Retinal pigment epithelial cell (primary cell): ENCODE data around the gene DMBT1.

Experiments used
- DNase-seq: peaks from one replicate; pipeline ENCODE4 v3.0.0-alpha.2; 2010; ENCODE audit warnings: low read depth
- H3K4me3 ChIP-seq: 2 replicates; pipeline ENCODE4 v1.5.1; 2011; ENCODE audit warnings: mild to moderate bottlenecking, low read length, control low read depth, moderate library complexity
- CTCF ChIP-seq: conservative IDR thresholded peaks from 2 replicates; pipeline ENCODE4 v1.5.1; 2011; ENCODE audit warnings: low read depth, low read length, control low read depth, inconsistent platforms

Gene DMBT1

DNA sequence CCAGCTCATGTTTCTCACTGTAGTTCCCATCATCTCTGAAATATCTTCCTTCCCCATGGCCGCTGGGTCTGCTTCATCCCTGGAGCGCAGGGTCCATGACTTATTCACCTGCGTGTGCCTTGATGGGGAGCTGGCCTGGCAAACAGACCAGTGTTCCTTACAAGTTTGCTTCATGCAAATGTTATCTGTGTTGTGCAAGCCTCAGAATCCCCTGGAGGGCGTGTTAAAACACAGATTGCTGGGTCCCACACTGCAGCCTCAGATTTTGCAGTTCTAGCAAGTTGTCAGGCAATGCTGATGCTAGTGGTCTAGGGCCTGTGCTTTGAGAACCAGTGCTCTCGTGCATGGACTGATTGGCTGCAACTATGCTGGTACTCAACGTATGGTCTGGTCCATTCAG lies 7.2 kb upstream of the DMBT1 start:
- H3K4me3 ChIP-seq, result no peak overlapping the region
- TF ChIP-seq CTCF, result no peak
- no peak for DNase-seq

GRCh38 chr10:122554131-122555036 lies 6.2 kb upstream of the DMBT1 start:
- no peak overlapping the region for H3K4me3 ChIP-seq
- no peak for TF ChIP-seq CTCF
- no peak for DNase-seq

- TF ChIP-seq CTCF, result no peak
- DNase-seq, result no peak
- no peak overlapping the region for H3K4me3 ChIP-seq
These were observed 5.1 kb upstream of the DMBT1 start for GRCh38 chr10:122555442-122555841.

GRCh38 chr10:122557516-122557915 lies 3.0 kb upstream of the DMBT1 start:
- no peak for DNase-seq
- TF ChIP-seq CTCF, result no peak
- H3K4me3 ChIP-seq, result no peak overlapping the region

GRCh38 chr10:122558452-122558851 lies 2.1 kb upstream of the DMBT1 start:
- TF ChIP-seq CTCF, result no peak
- no peak for DNase-seq
- H3K4me3 ChIP-seq, result no peak overlapping the region

- TF ChIP-seq CTCF, result no peak
- H3K4me3 ChIP-seq, result no peak overlapping the region
- no peak for DNase-seq
These were observed 1.3 kb upstream of the DMBT1 start for GRCh38 chr10:122559228-122559627.

DNA sequence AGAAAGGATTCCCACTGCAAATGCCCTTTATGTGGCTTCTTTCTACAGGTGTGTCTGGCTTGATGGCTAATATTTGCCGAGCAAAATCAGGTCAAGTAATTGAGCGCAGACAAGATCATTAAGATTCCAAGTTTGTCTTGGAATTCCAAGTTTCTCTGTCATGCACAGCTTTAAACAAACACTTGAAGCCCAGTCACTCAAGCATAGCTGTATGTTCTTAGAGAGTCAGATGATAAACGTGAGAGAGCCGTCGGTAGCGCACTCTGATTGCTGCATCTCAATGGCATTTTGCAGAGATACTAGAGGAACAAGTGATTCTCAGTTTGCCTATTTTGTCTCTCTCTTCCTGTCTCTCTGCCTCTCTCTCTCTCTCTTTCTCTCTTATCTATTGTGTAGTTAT lies 658 bp downstream of the DMBT1 start:
- TF ChIP-seq CTCF, result no peak
- no peak for DNase-seq
- no peak overlapping the region for H3K4me3 ChIP-seq
